Small intestine (tissue), 7 donors: ENCODE measurements around the gene ZIC5. TPM values are rescaled to one million over a fixed set of nuclear protein-coding genes. Genes with fewer than 3 reads are reported as not detected.

ENCODE experiments used
- DNase-seq, 2 donors: peaks; one replicate each; pipeline versions ENCODE4 v3.0.0 to v3.0.0-alpha.2; 2013
- FAIRE-seq: peaks from 2 replicates; lab custom pipeline; 2012; peaks lifted over from hg19 to GRCh38; lab: Jason Lieb, UNC
- H3K27ac ChIP-seq, 3 donors: one replicate each; pipeline ENCODE4 v1.5.1; 2013; ENCODE audit warnings: low read length in 2 of 3, mild to moderate bottlenecking in 2 of 3, control low read depth in 1 of 3, inconsistent platforms in 1 of 3, low read depth in 1 of 3, moderate library complexity in 1 of 3
- H3K27me3 ChIP-seq, 3 donors: one replicate each; pipeline ENCODE4 v1.6.1; 2013; ENCODE audit warnings: low read length in 3 of 3, inconsistent platforms in 1 of 3; ENCODE audit not compliant: control insufficient read depth in 3 of 3, insufficient read depth in 3 of 3
- H3K36me3 ChIP-seq, 3 donors: one replicate each; pipeline ENCODE4 v1.6.1; 2013; ENCODE audit warnings: low read length in 3 of 3, inconsistent platforms in 1 of 3, low read depth in 1 of 3, mild to moderate bottlenecking in 1 of 3, moderate library complexity in 1 of 3; ENCODE audit not compliant: control insufficient read depth in 3 of 3, insufficient read depth in 2 of 3
- H3K4me1 ChIP-seq, 3 donors: one replicate each; pipeline ENCODE4 v1.6.1; 2013; ENCODE audit warnings: low read length in 2 of 3, inconsistent platforms in 1 of 3, low read depth in 1 of 3, mild to moderate bottlenecking in 1 of 3, moderate library complexity in 1 of 3; ENCODE audit not compliant: control insufficient read depth in 3 of 3, insufficient read depth in 2 of 3
- H3K4me3 ChIP-seq, 3 donors: one replicate each; pipeline ENCODE4 v1.5.1; 2013; ENCODE audit warnings: low read length in 3 of 3, control low read depth in 1 of 3, inconsistent platforms in 1 of 3, low read depth in 1 of 3, mild to moderate bottlenecking in 1 of 3, moderate library complexity in 1 of 3
- H3K9me3 ChIP-seq, 2 donors: one replicate each; pipeline ENCODE4 v1.6.1; 2013; ENCODE audit warnings: low read depth in 1 of 2, low read length in 1 of 2; ENCODE audit not compliant: control insufficient read depth in 2 of 2, insufficient read depth in 1 of 2
- WGBS, 3 donors: extraction: QIAGEN DNeasy Blood & Tissue Kit; methylation state at CpG; one replicate each; pipeline ENCODE4 v1.1.7; 2013; 5-methylcytosine and 5-hydroxymethylcytosine counted together
- polyA plus RNA-seq, 4 donors: library from polyadenylated mRNA; stranded (reverse) in 3 of 4; unstranded in 1 of 4; fragments of 200-250 nt in 3 of 4; fragments of 120-200 nt in 1 of 4; gene quantifications; one replicate each; pipeline versions ENCODE4 v1.2.1 to v1.2.3, GENCODE V29; 2013
- donor health status: healthy with polysubstance abuse.
- donor health status: control.
- donor health status: control.
- donor health status: Bipolar disorder and iron deficiency.
- donor health status: healthy.

Gene ZIC5
- polyA plus RNA-seq, 4 donors, result 0.01 TPM; not detected in 3

DNA sequence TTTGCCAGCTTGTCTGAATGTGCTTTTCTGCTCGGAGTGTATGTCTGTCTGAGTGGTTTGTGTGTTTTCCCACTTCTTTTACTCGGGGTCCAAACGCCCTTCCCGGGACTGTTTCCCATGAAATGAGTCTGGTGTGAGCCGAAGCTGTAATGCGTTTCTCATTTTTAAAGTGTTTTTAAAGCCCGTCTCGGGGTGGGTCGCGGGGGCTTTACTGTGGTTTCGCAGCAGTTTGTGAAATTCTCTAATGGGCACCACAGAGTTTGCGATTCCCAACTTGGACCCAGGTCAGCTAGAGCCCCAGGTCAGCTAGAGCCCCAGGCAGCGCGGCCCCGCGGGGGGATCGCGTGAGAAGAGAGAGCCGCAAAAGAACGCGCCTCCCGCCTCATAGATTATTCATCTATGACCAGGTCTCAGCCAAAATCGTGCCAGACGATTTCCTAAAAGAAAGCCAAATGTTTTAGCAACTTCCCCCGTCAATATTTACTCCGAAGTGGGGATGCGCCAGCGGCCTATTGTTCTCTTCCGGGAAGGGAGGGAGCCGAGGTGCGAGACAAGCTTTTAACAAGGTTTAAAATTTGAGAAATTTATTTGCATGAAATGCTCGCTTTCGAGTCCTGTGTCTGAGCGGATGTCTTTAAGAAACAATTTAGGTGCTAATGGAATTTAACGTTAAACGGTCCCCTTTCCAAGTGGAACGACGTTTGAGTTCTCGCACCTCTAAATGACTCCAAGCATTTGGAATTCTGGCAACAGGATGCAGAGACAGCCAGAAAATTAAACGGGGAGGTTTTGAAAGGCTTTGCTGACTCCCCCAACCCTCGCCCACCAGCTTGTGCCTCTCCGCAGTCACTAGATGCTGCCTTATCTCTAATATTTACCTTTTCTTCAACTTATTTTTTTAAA, 12.2 kb upstream of the ZIC5 start:
- H3K4me1 ChIP-seq, result peaks cover 0 to 7% (median 3%) of the 10 kb centered on the region in 3 donors
- 7 to 10% (median 9%) methylated on average over 42 of the region's 42 CpGs for WGBS, 3 donors
- no peak for FAIRE-seq

DNA sequence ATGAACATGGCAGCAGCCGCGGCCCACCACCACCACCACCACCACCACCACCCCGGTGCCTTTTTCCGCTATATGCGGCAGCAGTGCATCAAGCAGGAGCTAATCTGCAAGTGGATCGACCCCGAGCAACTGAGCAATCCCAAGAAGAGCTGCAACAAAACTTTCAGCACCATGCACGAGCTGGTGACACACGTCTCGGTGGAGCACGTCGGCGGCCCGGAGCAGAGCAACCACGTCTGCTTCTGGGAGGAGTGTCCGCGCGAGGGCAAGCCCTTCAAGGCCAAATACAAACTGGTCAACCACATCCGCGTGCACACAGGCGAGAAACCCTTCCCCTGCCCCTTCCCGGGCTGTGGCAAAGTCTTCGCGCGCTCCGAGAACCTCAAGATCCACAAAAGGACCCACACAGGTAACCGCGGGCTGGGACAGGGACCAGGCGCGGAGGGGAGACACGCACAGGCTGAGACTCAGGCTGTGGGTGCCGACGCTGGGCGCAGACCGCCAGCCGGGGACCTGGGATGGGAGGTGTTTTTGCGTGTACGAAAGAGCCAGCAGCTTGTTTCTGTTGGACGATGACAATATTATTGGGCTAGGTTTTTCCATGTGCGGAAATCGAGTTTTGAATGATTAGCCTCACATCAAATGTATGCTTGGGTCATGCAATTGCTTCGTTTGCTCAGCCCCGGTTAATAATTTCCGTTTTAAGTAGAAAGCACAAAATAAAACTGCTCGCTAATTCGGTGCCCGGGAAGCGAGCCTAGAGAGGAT, 11.3 kb upstream of the ZIC5 start:
- no peak for FAIRE-seq
- H3K27me3 ChIP-seq, result peaks cover 21 to 85% (median 79%) of the 10 kb centered on the region in 3 donors
- H3K27ac ChIP-seq, result no peak overlapping the region
- peaks cover 0 to 7% (median 3%) of the 10 kb centered on the region in 3 donors for H3K4me1 ChIP-seq
- H3K4me3 ChIP-seq, result no peak overlapping the region
- DNase-seq, result peak in 1 of 2 donors; percentile 31
- H3K9me3 ChIP-seq, result peaks cover 0 to 3% of the 10 kb centered on the region in 2 donors
- H3K36me3 ChIP-seq, result no peaks in the 10 kb centered on the region
- 4 to 9% (median 6%) methylated on average over 48 of the region's 48 CpGs for whole genome bisulfite sequencing, 3 donors

More for the DNA sequence above, 12.2 kb upstream of the ZIC5 start:
- no peak overlapping the region for H3K27ac ChIP-seq
- no peaks in the 10 kb centered on the region for H3K36me3 ChIP-seq
- DNase-seq, result no peak
- H3K4me3 ChIP-seq, result no peak overlapping the region
- peaks cover 0 to 3% of the 10 kb centered on the region in 2 donors for H3K9me3 ChIP-seq
- peaks cover 21 to 85% (median 79%) of the 10 kb centered on the region in 3 donors for H3K27me3 ChIP-seq

DNA sequence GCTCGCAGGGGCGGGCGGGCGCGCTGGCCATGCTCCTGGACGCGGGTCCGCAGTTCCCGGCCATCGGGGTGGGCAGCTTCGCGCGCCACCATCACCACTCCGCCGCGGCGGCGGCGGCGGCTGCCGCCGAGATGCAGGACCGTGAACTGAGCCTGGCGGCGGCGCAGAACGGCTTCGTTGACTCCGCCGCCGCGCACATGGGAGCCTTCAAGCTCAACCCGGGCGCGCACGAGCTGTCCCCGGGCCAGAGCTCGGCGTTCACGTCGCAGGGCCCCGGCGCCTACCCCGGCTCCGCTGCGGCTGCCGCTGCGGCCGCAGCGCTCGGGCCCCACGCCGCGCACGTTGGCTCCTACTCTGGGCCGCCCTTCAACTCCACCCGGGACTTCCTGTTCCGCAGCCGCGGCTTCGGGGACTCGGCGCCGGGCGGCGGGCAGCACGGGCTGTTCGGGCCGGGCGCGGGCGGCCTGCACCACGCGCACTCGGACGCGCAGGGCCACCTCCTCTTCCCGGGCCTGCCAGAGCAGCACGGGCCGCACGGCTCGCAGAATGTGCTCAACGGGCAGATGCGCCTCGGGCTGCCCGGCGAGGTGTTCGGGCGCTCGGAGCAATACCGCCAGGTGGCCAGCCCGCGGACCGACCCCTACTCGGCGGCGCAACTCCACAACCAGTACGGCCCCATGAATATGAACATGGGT, 10.6 kb upstream of the ZIC5 start:
- H3K27ac ChIP-seq, result no peak overlapping the region
- peak overlapping the region in 1 of 3 donors; percentile 57 for H3K4me3 ChIP-seq
- DNase-seq, result peak in 1 of 2 donors; percentile 57
- no peak for FAIRE-seq
- H3K27me3 ChIP-seq, result peaks cover 21 to 85% (median 77%) of the 10 kb centered on the region in 3 donors
- WGBS, 3 donors, result 1 to 2% (median 1%) methylated on average over 61 to 98 of the region's 98 CpGs
- H3K36me3 ChIP-seq, result no peaks in the 10 kb centered on the region
- H3K9me3 ChIP-seq, result peaks cover 0 to 3% of the 10 kb centered on the region in 2 donors
- H3K4me1 ChIP-seq, result peaks cover 0 to 7% (median 3%) of the 10 kb centered on the region in 3 donors

DNA sequence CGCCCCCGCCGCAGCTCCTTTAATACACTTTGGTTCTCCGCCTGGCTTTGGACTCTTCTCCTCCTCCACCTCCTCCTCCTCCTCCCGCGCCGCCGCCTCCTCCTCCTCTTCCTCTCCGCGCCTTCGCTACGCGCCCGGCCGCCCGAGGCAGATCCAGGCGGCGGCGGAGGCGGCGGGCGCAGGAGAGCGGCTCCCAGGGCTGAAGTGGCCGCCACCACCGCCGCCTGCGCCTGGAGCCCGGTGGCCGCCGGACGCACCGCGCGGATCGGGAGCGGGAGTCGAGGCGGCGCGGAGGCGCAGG, 10.1 kb upstream of the ZIC5 start, which contains the start of gene ZIC2:
Gene ZIC2 (plus strand): TSS at position 50 of the 301 bp plus-strand sequence. CDS start 281 bp downstream, outside the sequence.
- FAIRE-seq (no peak), DNase-seq (no peak)
- peak within 1 kb of the TSS in 2 of 3 donors; percentile 22 to 57 for H3K4me3 ChIP-seq
- peaks cover 0 to 7% (median 3%) of the 10 kb centered on the region in 3 donors for H3K4me1 ChIP-seq
- 2 to 4% methylated on average over 15 to 41 of the region's 41 CpGs; no CpG with 5 or more reads in 1 of the 3 donors for WGBS, 3 donors
- H3K27ac ChIP-seq, result no peak within 1 kb of the TSS
- peaks cover 0 to 3% of the 10 kb centered on the region in 2 donors for H3K9me3 ChIP-seq
- no peaks in the 10 kb centered on the region for H3K36me3 ChIP-seq
- peaks cover 21 to 85% (median 72%) of the 10 kb centered on the region in 3 donors for H3K27me3 ChIP-seq

DNA sequence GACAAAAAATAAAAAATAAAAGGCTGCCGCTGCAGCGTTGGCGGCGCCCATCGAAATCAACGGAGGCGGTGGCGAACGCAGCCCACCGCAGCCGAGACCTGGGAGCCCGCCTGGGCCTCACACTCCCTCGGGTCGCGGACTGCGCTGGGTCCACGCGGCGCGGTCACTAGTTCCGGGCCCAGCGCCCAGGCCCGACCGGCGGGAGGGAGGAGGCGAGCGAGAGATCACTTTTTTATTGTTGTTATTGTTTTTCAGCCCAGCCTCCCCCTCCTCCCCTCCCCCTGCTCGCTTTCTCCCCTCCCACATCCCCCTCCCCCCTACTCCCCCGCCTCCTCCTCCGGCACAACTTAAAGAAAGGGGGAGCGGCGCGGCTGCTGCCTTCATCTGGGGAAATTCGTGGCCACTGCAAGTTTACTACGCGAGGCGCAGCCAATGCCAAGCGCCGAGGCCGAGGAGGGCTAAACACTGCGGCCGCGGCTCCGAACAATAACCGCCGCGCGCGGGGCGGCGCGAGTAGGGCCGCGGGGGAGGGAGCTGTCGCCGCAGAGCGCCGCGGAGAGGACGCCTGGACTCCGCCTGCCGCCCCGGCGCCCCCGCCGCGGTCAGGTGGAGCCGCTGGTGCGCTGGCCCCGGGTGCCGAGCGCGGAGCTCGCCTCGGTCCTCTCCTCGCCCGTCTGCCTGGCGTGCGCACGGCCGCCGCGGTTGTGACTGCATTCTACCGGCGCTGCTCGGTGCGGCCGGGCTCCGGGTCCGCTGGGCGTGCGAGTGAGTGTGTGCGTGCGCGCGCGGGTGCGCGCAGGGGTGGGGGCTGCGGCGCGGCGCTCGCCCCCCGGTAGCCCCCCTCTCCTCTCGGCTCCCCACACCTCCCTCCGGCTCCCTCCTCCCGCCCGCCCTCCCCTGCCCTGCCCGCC, 9.5 kb upstream of the ZIC5 start:
- Histone ChIP-seq H3K9me3 (peaks cover under 1 to 3% of the 10 kb centered on the region in 2 donors), H3K36me3 (no peaks in the 10 kb centered on the region), H3K4me3 (peak overlapping the region in 2 of 3 donors; percentile 22 to 57), H3K27me3 (peaks cover 21 to 85% (median 69%) of the 10 kb centered on the region in 3 donors), H3K27ac (no peak overlapping the region), H3K4me1 (peaks cover 0 to 7% (median 3%) of the 10 kb centered on the region in 3 donors)
- DNase-seq (peak in 1 of 2 donors; percentile 55), FAIRE-seq (no peak)
- 1% methylated on average over 70 to 109 of the region's 110 CpGs for WGBS, 3 donors

DNA sequence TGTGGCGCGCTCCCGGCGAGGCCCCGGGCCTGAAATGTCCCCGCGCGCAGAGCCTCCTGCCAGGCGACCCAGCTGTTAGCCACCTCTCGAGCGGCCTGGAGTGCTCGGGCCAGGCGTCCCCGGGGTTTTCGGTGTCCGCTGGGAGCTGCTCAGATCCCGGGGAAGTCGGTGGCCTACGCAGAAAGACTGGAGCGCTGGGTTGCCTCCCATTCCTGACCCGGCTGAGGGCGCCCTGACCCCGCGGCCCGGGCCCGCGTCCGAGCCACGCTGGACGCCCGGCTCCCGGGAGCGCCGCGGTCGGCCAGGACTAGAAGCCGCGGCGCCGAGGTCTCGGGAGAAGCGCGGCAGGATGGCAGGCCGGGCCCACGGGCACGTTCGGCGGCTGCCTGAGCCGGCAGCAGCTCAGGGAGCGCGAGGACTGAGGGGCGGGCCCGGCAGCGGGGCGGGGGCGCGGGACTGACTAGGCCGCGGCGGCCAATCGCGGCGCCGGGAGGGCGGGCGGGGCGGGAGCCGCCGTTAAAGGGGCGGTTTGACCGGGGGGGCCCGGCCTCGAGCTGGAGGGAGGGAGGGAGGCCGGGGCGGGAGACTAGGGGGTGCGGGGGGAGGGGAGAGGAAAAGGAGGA, 8.7 kb upstream of the ZIC5 start:
- WGBS, 3 donors, result 1 to 2% (median 1%) methylated on average over 34 to 76 of the region's 76 CpGs
- no peak for FAIRE-seq
- peaks cover 3 to 7% of the 10 kb centered on the region in 2 donors for H3K9me3 ChIP-seq
- H3K27me3 ChIP-seq, result peaks cover 21 to 86% (median 71%) of the 10 kb centered on the region in 3 donors
- H3K4me3 ChIP-seq, result peak overlapping the region in 2 of 3 donors; percentile 22 to 57
- peak; percentile 44 to 67 for DNase-seq
- H3K27ac ChIP-seq, result no peak overlapping the region
- H3K36me3 ChIP-seq, result no peaks in the 10 kb centered on the region
- peaks cover 0 to 7% (median 3%) of the 10 kb centered on the region in 3 donors for H3K4me1 ChIP-seq
